DMS114 treated with DMSO at 0.1 percent for 48 hours (cell line): Measurements from ENCODE around the gene ICE1.
"Not testable (repeated sequence)": the region's sequence is repeated elsewhere in the genome, so short reads cannot be mapped to it uniquely, and the experiment has no call there.

Experiments
- DNase-seq: peaks from one replicate; lab custom pipeline; 2025; ENCODE audit not compliant: unreplicated experiment; lab: John Stamatoyannopoulos, UW

ICE1 gene

DNA sequence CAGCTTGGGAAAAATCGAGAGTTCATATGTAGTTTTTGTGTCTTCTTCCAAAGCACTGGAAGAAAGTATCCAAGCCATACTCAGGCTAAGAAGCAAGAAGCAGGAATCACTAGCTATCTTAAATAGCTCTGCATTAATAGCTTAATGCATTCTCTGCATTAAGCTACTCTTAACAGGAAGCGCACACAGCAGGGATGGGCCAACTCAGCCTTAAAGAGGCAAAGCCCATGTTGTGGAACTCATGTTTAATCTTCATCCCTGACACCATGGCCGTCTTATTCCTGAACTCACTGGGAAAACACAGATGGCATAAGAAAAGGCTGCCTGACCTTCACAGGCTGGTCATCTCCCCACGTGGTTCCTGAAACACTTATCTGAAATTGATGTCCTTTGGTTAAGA is 18.7 kb upstream of the ICE1 start:
- DNase-seq = no peak

DNA sequence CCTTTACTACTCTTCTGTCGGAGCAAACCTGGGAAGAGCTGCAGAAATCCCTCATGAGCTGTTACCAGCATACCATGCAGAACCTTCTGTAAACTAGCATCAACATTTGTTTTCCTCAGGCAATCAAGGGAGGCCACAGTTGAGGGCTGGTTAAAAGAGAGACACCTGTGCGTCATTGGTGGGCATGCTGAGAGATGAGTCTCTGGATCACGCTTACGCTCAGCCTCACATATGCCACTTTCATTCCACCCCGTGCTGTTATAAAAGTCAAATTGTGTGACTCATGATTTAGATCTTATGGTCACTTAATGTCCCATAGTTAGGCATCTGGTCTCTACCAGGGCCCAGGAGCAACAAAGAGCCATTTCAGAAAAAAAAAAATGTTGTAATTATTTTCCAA is 18.1 kb upstream of the ICE1 start:
- DNase-seq = no peak

DNA sequence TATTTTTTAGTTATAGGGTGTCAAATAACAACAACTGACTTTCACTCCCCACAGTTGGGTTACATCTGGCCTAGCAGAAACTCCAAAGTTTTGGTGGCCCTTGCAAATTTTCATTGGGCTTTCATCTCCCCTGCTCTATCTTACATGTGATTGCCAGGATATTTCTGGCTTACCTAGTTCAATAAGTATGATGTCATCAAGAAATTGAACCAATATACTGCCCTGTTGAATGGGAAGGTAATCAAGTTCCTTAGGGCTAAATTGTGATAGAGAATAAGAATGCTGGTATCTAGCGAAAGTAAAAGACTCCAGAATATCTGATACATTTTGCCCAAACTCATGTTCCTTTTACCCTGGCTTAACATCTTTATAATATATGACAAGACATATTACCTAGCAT is 17.0 kb upstream of the ICE1 start:
- no peak for DNase-seq

DNA sequence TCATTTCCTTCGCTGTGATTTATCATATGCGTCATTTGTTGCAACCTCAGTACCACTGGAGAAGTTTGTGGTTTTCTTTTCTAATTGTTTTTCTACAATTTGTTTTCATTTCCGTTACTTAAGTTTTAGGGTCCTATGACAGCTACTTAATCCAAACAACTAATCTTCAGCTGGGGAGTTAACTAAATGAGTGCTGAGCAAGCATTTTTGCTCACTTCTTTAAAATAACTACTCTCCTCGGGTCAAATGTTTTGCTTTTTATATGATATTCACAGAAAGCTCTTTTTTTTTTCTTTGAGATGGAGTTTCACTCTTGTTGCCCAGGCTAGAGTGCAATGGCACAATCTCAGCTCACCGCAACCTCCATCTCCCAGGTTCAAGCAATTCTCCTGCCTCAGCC is 14.6 kb upstream of the ICE1 start:
- DNase-seq = no peak

DNA sequence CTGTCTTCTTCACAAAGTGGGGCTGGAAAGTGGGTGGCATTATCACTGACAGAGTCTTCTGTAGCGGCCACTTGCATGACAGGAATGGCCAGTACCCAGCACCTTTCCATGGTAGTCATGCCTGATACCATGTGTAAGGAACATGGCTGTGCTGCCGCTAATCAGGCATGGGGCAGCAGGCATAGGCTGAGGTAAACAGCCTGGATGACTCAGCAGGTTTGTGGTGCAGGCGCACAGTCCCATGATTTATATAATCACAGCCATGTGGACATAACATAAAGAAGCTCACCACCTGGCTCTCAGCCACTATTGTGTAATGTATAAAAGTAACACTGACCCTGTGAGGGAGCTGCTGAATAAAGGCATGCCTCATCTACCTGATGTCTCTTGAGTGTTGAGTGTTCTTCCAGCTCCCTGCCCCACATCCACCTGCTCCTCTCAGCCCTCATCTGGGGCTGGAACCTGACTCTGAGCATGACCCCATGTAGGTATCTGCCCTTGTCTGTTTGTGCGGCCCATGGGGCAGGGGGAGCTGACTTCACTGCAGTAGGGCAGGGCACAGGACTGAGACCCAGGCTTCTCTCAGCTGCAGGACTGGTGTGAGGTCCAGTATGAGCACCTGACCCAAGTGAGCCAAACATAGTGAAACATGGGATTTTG is 13.2 kb upstream of the ICE1 start:
- DNase-seq = no peak

DNA sequence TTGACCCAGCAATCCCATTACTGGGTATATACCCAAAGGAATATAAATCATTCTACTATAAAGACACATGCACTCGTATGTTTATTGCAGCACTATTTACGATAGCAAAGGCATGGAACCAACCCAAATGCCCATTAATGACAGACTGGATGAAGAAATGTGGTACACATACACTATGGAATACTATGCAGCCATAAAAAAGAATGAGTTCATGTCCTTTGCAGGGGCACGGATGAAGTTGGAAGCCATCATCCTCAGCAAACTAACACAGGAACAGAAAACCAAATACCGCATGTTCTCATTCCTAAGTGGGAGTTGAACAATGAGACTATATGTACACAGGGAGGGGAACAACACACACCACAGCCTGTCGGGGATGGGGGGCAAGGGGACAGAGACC is 8.6 kb upstream of the ICE1 start:
- DNase-seq = not testable (repeated sequence)

DNA sequence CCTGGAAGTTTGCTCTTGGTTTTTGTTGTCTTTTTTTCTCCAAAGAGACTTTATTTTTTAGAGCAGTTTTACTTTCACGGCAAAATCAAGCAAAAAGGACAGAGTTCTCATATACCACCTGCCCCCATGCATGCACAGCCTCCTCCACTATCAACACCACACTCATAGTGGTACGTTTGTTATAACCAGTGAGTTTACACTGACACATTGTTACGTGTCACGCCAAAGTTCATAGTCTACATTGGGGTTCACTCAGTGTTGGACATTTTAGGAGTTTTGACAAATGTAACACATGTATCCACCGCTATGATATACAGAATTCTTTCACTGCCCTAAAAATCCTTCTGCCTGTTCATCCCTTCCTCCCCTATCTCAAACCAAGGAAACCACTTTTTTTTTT is 7.5 kb upstream of the ICE1 start:
- no peak for DNase-seq

DNA sequence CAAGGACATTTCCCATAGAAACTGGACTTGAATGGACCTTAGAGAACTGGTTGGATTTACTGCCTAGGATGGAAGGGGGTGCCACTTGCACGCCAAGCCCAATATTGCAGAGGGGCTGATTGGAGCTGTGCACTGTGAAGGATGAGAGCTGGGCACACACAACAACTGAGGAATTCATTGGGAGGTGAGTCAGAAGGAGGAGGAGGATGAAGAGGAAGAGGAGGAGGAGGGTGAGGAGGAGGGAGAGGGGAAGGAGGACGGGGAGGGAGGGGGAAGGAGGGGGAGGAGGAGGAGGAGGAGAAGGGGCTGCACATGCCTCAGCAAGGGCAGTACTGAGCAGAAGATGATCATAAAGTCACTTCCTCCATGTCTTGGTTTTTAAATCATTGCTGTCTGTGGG is 5.7 kb upstream of the ICE1 start:
- no peak for DNase-seq

DNA sequence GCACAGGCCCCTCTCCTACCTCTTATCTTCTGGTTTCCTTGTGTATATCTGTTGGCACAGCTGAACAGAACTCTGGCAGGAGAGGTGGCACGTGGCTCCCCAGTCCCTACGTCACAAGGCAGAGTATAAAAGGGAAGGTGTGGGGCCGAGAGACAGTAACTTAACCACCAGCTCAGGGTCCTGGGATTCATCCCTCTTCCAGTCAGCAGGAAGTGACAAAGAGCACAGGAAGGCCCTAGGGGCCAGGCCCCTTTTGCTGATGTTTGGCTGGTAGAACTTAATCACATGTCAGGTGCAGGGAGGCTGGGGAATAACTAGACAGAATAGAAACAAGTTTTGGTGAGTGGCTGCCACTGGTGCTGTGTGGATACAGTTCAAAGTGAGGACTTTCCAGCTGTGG is 4.5 kb upstream of the ICE1 start:
- no peak for DNase-seq

DNA sequence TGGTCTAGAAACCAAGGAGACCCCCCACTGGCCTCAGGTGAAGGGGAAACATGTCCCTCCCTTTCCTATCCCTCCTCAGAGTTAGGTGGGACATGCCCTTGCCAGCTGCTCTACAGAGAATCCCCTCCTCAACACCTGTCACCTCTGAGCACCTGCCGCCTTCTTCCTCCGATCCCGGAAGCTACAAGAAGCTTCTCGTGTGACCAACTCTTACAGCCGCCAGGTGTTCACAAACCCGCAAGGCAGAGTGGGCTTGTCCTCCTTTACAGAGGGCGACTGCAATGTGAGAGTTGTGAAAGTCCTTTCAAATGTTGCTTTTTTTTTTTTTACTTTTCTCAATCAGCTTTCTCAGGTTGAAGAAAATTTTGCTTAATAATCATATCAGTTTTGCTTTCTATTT is 3.7 kb upstream of the ICE1 start:
- DNase-seq = no peak

DNA sequence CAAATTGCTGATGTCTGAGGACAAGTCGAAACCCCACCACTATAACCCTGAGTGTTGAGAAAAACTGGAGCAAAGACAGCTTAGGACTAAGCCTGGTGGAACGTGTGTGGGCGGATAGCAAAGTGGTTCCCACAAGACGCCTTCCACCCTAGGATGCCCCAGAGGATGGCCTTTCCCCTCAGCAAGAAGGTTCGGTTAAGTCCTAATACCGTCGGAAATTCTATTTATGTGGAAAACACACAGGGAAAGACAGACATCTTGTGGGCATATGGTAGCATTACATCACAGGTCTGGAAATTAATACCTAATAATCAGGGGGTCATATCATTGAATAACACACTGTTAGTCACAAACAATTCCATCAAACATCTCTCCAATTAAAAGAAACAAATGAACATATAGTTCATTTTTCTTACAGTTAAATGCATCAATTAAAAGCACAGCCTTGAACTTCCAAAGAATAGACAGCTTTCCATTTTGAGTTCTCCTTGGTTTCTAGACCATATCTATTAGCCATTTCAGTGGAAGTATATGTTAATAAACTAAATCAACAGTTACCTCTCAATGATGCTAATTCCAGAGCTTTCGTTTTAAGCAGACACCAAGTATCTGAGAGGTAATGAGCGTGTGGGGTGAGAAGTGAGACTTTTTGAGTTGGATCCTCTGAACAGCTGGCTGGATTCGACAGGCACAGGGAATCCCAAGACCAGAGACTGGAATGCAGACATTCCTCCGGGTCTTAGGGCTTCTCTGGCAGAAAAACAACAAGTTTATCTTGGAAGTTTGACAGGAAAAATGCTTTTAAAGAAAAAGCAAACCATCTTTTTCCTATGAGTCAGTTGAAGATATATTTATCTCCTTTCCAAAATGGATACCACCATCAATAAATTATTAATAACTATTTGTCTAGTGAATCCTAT is 2.9 kb upstream of the ICE1 start:
- peak; percentile 19 for DNase-seq

DNA sequence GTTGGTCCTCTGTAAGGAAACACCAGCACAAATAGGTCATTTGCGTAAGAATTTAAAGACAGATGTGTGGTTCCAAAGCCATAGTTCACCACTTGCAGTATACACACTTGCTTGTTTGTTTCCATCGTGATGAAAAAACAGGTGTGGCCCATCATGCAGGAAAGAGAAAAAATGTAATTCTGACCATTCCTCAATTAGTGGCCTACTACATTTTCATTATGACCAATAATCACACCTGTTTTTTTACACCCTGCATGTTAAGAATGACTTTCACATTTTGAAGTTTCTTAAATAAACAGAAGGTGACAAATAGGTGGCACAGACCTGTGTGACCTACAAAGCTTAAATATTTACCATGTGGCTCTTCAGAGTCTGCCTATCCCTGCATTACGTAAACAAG is 2.2 kb upstream of the ICE1 start:
- DNase-seq = no peak

DNA sequence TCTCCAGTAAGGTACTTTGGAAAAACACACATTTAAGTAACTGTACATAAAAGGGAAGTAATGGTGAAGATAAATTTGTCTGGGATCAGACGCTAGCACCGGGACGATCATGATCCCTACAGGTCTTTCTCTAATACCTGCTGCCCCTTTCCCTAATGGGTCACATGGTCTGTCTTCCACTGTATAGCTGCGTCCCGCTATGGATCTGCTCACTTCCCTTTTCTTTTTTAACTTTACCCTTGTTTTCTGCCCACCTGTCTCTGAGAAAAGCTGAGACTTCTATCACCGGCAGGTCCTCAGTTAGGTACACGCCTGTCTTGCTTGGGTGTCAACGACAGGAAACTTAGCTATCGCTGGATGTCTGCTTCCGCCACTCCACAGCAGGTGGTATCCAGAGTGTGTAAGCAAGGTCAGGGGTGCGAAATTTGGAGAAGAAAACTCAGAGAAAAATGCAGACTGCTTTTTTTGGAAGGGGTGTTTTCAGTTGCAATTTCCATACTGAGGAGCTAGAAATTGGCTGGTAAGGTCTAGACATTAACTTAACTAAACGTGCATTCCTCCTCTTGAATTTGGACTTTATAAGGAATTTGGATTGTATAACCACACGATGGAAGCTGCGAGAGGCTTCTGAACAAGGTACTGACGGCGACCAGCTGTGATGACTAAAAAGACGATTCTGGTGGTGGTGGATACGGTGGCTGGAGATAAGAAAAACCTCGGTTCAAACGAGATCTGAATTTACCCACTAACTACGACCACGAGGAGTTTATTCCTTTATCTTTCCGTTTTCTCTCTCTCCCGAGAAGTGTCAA is 1.1 kb upstream of the ICE1 start:
- no peak for DNase-seq

DNA sequence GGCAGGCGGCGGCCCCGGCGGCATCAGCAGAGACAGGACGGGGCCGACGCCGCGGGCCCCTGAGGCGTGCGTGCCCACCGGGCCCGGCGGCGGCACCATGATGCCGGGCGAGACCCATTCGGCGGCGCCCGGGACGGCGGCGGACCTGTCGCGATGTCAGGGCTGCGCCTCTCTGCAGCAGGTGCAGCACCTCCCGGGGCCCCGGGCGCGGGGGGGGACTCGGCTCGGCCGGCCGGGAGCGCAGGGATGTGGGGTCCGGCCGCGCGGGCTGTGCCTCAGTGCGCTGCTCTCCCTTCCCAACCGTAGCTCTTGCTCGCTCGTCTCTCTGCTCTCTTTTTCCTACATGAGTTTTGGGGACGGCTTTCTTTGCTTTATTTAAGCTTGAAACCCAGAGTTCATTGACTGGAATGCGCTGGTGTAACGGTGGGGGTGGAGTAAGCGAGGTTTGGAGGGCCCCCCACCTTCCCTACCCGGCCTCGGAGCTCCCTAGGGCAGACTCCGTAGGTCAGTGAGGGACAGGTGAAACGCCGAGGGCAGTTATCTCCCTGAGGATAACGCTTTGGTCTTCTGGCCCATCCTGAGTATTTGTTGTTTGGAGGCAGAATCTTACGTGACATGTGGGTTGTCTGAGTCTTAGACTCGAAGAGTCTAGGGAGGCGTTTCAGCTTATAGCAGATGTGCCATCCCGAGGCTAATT is 490 bp downstream of the ICE1 start:
- DNase-seq = no peak

DNA sequence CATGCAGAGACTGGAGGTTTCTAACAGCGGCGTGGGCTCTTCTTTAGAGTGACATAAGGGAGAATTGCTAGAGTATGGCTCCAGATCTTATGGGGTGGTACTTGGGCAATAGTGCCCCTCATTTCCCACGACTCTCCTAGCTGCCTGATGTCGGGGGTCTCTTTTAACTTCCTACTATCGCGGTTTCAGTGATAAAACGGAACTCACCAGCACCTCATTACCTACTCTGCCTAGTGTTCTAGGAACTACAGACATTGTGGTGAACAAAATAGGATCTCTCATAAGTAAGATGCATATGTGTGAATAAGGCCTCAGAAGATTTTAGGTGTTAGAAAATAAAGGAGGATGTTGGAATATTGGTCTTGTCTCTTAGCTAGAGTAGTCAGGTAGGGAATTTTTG is 1.1 kb downstream of the ICE1 start:
- DNase-seq = no peak

DNA sequence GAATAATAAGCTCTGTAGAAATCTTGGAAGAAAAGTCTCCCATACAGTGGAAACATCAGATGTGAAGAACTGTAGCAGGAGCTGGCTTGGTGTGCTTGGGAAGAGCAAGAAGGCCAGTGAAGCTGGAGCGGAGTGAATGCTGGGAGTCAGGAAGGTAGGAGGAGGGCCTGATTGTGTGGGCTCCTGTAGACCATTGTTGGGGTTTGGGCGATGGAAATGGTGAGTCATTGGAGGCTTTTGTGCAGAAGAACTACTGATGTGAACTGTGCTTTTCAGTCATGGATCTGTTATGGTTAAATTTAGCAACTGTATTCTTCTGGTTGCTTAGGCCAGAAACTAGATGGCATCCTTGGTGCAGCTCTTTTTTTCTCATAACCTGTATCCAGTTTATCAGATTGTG is 2.3 kb downstream of the ICE1 start:
- no peak for DNase-seq

DNA sequence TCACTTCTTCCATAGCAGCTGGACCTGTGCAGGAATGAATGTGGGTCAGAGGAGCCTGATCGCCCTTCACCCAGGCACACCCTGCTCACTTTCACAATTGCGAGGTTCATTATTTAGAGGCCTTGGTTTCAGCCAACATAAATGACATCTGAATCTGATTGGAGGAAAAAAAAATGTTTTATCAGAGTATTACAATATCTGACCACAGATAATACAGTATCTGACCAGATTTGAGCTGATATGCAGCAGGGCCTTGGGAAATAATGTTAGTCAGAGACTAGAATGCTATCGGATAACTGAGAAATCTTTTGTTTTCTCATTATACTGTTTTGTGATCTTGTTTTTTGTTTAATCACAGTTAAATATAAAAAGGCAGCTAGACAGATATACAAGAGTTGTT is 7.7 kb downstream of the ICE1 start:
- no peak for DNase-seq

DNA sequence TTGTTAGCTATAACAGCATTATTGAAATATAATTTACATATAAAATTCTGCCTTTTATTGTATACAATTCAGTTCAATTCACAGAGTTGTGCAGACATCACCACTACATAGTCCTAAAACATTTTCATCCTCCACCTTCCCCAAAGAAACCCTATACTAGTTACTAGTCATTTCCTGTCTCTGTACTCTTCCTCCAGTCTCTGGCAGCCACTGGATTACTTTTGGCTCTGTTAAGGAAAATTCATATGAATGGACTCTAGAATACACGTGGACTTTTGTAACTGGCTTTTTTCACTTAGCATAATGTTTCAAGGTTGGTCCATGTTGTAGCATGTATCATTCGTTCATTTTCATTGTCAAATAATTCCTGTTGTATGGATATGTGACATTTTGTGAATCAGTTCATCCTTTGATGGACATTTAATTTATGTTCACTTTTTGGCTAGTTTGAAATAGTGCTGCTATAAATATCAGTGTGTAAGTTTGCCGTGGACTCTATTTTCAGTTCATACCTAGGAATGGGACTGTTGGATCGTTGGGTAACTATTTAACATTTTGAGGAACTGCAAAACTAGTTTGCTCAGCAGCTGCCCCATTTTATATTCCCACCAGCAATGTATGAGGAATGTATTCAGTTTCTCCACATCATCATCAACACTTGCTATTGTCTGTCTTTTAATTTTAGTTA is 9.7 kb downstream of the ICE1 start:
- DNase-seq = no peak

DNA sequence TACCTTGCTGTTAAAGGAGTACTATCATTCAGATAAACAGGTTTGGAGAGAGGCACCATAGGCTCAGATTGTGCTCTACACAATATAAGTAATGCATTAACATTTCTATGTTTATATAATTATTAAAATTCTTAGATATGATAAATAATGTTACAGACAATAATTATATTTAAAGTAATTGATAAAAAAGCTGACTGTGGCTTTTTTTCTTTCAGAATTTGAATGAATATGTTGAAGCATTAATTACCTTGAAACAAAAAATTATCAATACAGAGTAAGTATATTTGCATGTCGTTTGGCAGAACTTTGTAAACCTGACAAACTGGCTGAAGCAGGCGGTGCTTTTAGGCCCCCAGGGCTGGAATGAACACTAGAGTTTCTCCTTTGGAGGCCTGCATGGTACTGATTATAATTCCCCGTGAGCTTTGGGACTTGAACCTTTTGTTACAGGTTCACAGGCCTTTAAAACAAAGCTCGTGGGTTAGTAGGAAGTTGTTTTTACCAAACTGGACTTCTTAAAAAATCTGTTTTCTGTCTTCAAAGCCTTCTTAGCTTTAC is 13.8 kb downstream of the ICE1 start:
- no peak for DNase-seq
